Activated T-helper 2 cell treated with anti-CD3 and anti-CD28 coated beads, Interferon-gamma antibody, Interleukin-2, Interleukin-4, amounts not matched to agents 10 μg/mL and 5 μg/mL and 100 μg/mL, durations not matched to agents 14 hours and 24 hours and 36 hours (primary cell): ENCODE results near the gene APH1A. TPM values are rescaled to one million over a fixed set of nuclear protein-coding genes. Genes with fewer than 3 reads are reported as not detected.
A peak's percentile ranks its signal among the peaks of the same experiment; 100 is the strongest.
"Not testable (repeated sequence)": the region's sequence is repeated elsewhere in the genome, so short reads cannot be mapped to it uniquely, and the experiment has no call there.

Source experiments
- DNase-seq: peaks from one replicate; pipeline ENCODE4 v3.0.0; 2021; ENCODE audit warnings: low spot score
- H3K27ac Mint-ChIP-seq: one replicate; pipeline ENCODE4 v1.8.0; 2021; ENCODE audit warnings: mixed read lengths
- H3K27me3 Mint-ChIP-seq: one replicate; pipeline ENCODE4 v1.8.0; 2021; ENCODE audit warnings: low read depth, mixed read lengths
- H3K36me3 Mint-ChIP-seq: one replicate; pipeline ENCODE4 v1.8.0; 2021; ENCODE audit warnings: low read depth, mixed read lengths
- H3K4me1 Mint-ChIP-seq: one replicate; pipeline ENCODE4 v1.8.0; 2021; ENCODE audit warnings: low read depth, mixed read lengths
- H3K4me3 Mint-ChIP-seq: one replicate; pipeline ENCODE4 v1.8.0; 2021; ENCODE audit warnings: low read depth, mild to moderate bottlenecking, moderate library complexity, mixed read lengths
- H3K9me3 Mint-ChIP-seq: one replicate; pipeline ENCODE4 v1.8.0; 2021; ENCODE audit warnings: mixed read lengths
- intact Hi-C: fragments of 100-400 bp; cut with micrococcal nuclease; formaldehyde crosslinking; loops from one replicate; pipeline ENCODE4 v1.15.1; 2023
- total RNA-seq: library from RNA; stranded (reverse); gene quantifications from 2 replicates; pipeline ENCODE4 v1.2.3, GENCODE V29; 2022

APH1A gene
- total RNA-seq, 1 donor from 2014 or later: 103 TPM

- Mint-ChIP-seq H3K9me3 (no peaks in the 10 kb centered on the region), H3K36me3 (peaks cover 31% of the 10 kb centered on the region), H3K27ac (no peak overlapping the region), H3K27me3 (peaks cover 24% of the 10 kb centered on the region), H3K4me3 (no peak overlapping the region), H3K4me1 (peaks cover 9% of the 10 kb centered on the region)
- intact Hi-C loops: no loop called here
- DNase-seq: no peak
Measured at GRCh38 chr1:150262388-150263320, 6.2 kb downstream of the APH1A start.

GRCh38 chr1:150261367-150261766 lies 7.4 kb downstream of the APH1A start:
- DNase-seq: no peak
- H3K27me3 Mint-ChIP-seq: peaks cover 34% of the 10 kb centered on the region
- no peaks in the 10 kb centered on the region for H3K9me3 Mint-ChIP-seq
- H3K36me3 Mint-ChIP-seq: peaks cover 20% of the 10 kb centered on the region
- no peak overlapping the region for H3K4me3 Mint-ChIP-seq
- intact Hi-C loops: no loop called here
- peaks cover 2% of the 10 kb centered on the region for H3K4me1 Mint-ChIP-seq
- no peak overlapping the region for H3K27ac Mint-ChIP-seq

- no peak for DNase-seq
- H3K27ac Mint-ChIP-seq: no peak overlapping the region
- H3K9me3 Mint-ChIP-seq: no peaks in the 10 kb centered on the region
- H3K4me1 Mint-ChIP-seq: peaks cover 8% of the 10 kb centered on the region
- H3K4me3 Mint-ChIP-seq: no peak overlapping the region
- intact Hi-C loops: loop anchor here (5.0 kb wide), 1 partner anchor 272 kb away; no protein-coding TSS in a partner anchor
- peaks cover 6% of the 10 kb centered on the region for H3K36me3 Mint-ChIP-seq
- peaks cover 38% of the 10 kb centered on the region for H3K27me3 Mint-ChIP-seq
Measured at GRCh38 chr1:150259758-150260669, 8.8 kb downstream of the APH1A start.

- Mint-ChIP-seq H3K9me3 (no peaks in the 10 kb centered on the region), H3K4me3 (no peak overlapping the region), H3K36me3 (no peaks in the 10 kb centered on the region), H3K27ac (no peak overlapping the region), H3K27me3 (peaks cover 38% of the 10 kb centered on the region), H3K4me1 (peaks cover 8% of the 10 kb centered on the region)
- DNase-seq: no peak
- intact Hi-C loops: loop anchor here (5.0 kb wide), 1 partner anchor 273 kb away; no protein-coding TSS in a partner anchor
Measured at GRCh38 chr1:150259217-150259616, 9.6 kb downstream of the APH1A start.

DNA sequence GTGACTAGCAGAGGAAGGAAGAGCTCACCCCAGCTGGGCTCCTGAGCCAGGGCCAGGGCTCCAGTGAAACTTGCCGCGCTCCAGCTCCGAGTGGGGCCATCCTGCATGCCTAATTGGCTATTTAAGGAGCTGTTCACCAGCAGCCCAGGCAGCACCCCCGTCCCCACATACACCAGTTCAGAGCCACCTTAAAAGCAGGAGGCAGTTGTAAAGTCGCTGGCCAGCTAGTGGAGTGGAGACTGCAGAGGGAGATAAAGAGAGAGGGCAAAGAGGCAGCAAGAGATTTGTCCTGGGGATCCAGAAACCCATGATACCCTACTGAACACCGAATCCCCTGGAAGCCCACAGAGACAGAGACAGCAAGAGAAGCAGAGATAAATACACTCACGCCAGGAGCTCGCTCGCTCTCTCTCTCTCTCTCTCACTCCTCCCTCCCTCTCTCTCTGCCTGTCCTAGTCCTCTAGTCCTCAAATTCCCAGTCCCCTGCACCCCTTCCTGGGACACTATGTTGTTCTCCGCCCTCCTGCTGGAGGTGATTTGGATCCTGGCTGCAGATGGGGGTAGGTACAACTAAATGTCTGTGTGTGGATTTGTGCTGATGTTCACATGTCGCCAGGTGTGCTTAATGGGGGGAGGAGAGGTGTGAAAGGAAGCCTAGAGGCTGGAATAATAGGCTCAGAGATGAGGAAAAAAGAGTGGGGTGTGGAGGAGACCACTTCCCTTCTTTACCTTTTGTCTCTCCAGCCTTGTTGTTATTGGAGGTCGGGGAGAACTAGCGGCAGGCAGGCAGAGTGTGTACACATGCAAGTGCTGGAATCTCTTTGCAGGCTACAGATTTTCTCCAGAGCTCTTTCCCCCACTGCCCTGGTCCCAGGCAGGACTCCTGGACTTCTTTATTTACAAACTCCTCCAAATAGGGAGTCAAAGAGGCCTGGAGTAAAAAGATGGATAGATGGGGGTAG lies 10.9 kb downstream of the APH1A start, which contains the start of gene CA14:
Gene CA14 (plus strand): TSS at position 151 of the 962 bp plus-strand sequence. CDS start 355 bp downstream, at position 506.
- Mint-ChIP-seq H3K4me3 (no peak within 1 kb of the TSS), H3K9me3 (no peaks in the 10 kb centered on the region), H3K36me3 (no peaks in the 10 kb centered on the region), H3K27ac (no peak within 1 kb of the TSS), H3K4me1 (peaks cover 8% of the 10 kb centered on the region), H3K27me3 (peaks cover 46% of the 10 kb centered on the region)
- no peak for DNase-seq
- intact Hi-C loops: loop anchor here (5.0 kb wide), 1 partner anchor 274 kb away; no protein-coding TSS in a partner anchor

- H3K27me3 Mint-ChIP-seq: peaks cover 48% of the 10 kb centered on the region
- no peak overlapping the region for H3K4me3 Mint-ChIP-seq
- DNase-seq: no peak
- no peaks in the 10 kb centered on the region for H3K9me3 Mint-ChIP-seq
- peaks cover 8% of the 10 kb centered on the region for H3K4me1 Mint-ChIP-seq
- no peaks in the 10 kb centered on the region for H3K36me3 Mint-ChIP-seq
- H3K27ac Mint-ChIP-seq: no peak overlapping the region
- intact Hi-C loops: loop anchor here (5.0 kb wide), 1 partner anchor 276 kb away; no protein-coding TSS in a partner anchor
Measured at GRCh38 chr1:150256554-150257341, 12.1 kb downstream of the APH1A start.

- intact Hi-C loops: loop anchor here (5.0 kb wide), 1 partner anchor 276 kb away; no protein-coding TSS in a partner anchor
- H3K9me3 Mint-ChIP-seq: no peaks in the 10 kb centered on the region
- no peak overlapping the region for H3K27ac Mint-ChIP-seq
- no peak for DNase-seq
- H3K36me3 Mint-ChIP-seq: no peaks in the 10 kb centered on the region
- H3K4me3 Mint-ChIP-seq: peak overlapping the region; percentile 2
- peaks cover 49% of the 10 kb centered on the region for H3K27me3 Mint-ChIP-seq
- H3K4me1 Mint-ChIP-seq: peaks cover 8% of the 10 kb centered on the region
Measured at GRCh38 chr1:150256198-150256553, 12.6 kb downstream of the APH1A start.

DNA sequence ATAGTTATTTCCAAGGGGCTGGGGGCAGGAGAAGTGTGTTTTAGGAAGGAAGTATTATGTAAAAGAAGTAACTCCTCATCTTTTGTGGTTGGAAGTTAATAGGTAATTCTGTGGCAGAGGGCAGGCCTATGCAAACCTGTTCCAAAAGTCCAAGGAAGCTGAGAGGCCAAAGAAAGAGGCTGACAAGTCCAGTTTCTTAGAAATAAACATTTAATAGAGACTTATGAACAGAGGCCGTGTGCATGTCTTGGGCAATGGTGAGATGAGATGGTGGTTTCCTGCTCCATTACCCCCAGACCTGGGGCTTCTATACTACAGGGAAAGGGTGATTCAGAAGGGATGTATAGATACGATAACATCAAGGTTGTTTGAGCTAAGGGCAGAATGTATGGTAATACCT lies 18.9 kb downstream of the APH1A start:
- H3K4me1 Mint-ChIP-seq: peaks cover 2% of the 10 kb centered on the region
- H3K27ac Mint-ChIP-seq: no peak overlapping the region
- no peak for DNase-seq
- no peaks in the 10 kb centered on the region for H3K36me3 Mint-ChIP-seq
- no peaks in the 10 kb centered on the region for H3K9me3 Mint-ChIP-seq
- intact Hi-C loops: no loop called here
- peaks cover 15% of the 10 kb centered on the region for H3K27me3 Mint-ChIP-seq
- no peak overlapping the region for H3K4me3 Mint-ChIP-seq

- no peak for DNase-seq
- Mint-ChIP-seq H3K4me1 (peaks cover 4% of the 10 kb centered on the region), H3K9me3 (no peaks in the 10 kb centered on the region), H3K27me3 (peaks cover 4% of the 10 kb centered on the region), H3K36me3 (no peaks in the 10 kb centered on the region), H3K27ac (no peak overlapping the region), H3K4me3 (no peak overlapping the region)
- intact Hi-C loops: no loop called here
Measured at GRCh38 chr1:150243003-150243402, 25.8 kb downstream of the APH1A start.

DNA sequence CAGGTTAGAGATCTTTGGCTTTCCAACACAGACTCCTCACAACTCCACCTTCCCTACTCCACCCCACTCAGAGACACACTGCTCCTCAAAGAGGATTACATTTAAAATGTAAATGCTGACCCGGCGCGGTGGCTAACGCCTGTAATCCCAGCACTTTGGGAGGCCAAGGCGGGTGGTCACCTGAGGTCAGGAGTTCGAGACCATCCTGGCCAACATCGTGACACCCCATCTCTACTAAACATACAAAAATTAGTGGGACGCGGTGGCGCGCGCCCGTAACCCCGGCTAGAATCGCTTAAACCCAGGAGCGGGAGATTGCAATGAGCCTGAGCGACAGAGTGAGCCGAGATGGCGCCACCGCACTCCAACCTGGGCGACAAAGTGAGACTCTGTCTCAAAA lies 31.1 kb downstream of the APH1A start:
- H3K4me1 Mint-ChIP-seq: peaks cover 16% of the 10 kb centered on the region
- peaks cover 1% of the 10 kb centered on the region for H3K27me3 Mint-ChIP-seq
- H3K4me3 Mint-ChIP-seq: peak overlapping the region; percentile 9
- no peak for DNase-seq
- intact Hi-C loops: loop anchor here (2.0 to 10.0 kb wide), 5 partner anchors 31 to 917 kb away; partner anchors contain the start of genes APH1A, CIART, OTUD7B and TNFAIP8L2
- no peaks in the 10 kb centered on the region for H3K9me3 Mint-ChIP-seq
- H3K36me3 Mint-ChIP-seq: peaks cover 13% of the 10 kb centered on the region
- H3K27ac Mint-ChIP-seq: peak overlapping the region; percentile 25

- H3K9me3 Mint-ChIP-seq, H3K27me3 Mint-ChIP-seq, H3K27ac Mint-ChIP-seq, H3K4me3 Mint-ChIP-seq, DNase-seq: not testable (repeated sequence)
- intact Hi-C loops: loop anchor here (2.0 to 10.0 kb wide), 5 partner anchors 32 to 918 kb away; partner anchors contain the start of genes APH1A, CIART, OTUD7B and TNFAIP8L2
- peaks cover 13% of the 10 kb centered on the region for H3K36me3 Mint-ChIP-seq
- peaks cover 18% of the 10 kb centered on the region for H3K4me1 Mint-ChIP-seq
Measured at GRCh38 chr1:150237176-150237575, 31.6 kb downstream of the APH1A start.
